HepG2 (cell line): Measurements from ENCODE around the gene SUN1. TPM values are rescaled to one million over a fixed set of nuclear protein-coding genes. Genes with fewer than 3 reads are reported as not detected.

Experiments used
- ATAC-seq: fragments of 200-7000 bp; cut with Tn5 transposase; 3 replicates; pipeline ENCODE4 v1.9.1; 2020; ENCODE audit warnings: mild to moderate bottlenecking, moderate library complexity
- BruUV-seq: library from RNA; stranded (reverse); fragments of 400-500 nt; replicated peaks from 2 replicates; lab custom pipeline; 2021; lab: Mats Ljungman, UMichigan
- CTCF ChIA-PET: fragments of 300-600 bp; formaldehyde crosslinking; extraction: SDS; loops from one replicate; lab custom pipeline; 2021; ENCODE audit warnings: low total read pairs, inconsistent platforms, low intra/inter-chr PET ratio; lab: Yijun Ruan, JAX
- POLR2A ChIA-PET: fragments of 350-600 bp; sonication (Branson Sonifier 250); formaldehyde crosslinking; loops from one replicate; lab custom pipeline; 2020; ENCODE audit warnings: antibody characterized with exemption, inconsistent platforms; lab: Yijun Ruan, JAX
- DNase-seq: peaks from one replicate; pipeline ENCODE4 v3.0.0-alpha.2; 2015; ENCODE audit warnings: low spot score
- FAIRE-seq: peaks from 3 replicates; lab custom pipeline; 2011; peaks lifted over from hg19 to GRCh38; lab: Jason Lieb, UNC
- H2AFZ ChIP-seq: one replicate; pipeline ENCODE4 v1.6.1; 2011; ENCODE audit warnings: low read length, inconsistent platforms
- H3K27ac ChIP-seq: fragments of 300-600 bp; 3 replicates; pipeline ENCODE4 v1.8.0; 2011; ENCODE audit warnings: mixed run types, mild to moderate bottlenecking, mixed read lengths, low read length, inconsistent platforms; ENCODE audit not compliant: insufficient read depth; ENCODE audit errors: extremely low read length
- H3K27me3 ChIP-seq, 2 experiments: fragments of 200-600 bp in 1 of 2; 2 replicates in 1 of 2; 3 replicates in 1 of 2; pipeline versions ENCODE4 v1.6.0 to v1.8.0; 2011; ENCODE audit warnings: low read length in 2 of 2, mild to moderate bottlenecking in 2 of 2, moderate library complexity in 2 of 2, inconsistent platforms in 1 of 2; ENCODE audit not compliant: insufficient read depth in 2 of 2, control insufficient read depth in 1 of 2
- H3K36me3 ChIP-seq, 2 experiments: fragments of 200-600 bp in 1 of 2; replicated peaks in 1 of 2; 2 replicates in 1 of 2; 3 replicates in 1 of 2; pipeline versions ENCODE4 v1.5.1 to v1.8.0; 2011; ENCODE audit warnings: low read length in 2 of 2, inconsistent platforms in 1 of 2; ENCODE audit not compliant: insufficient read depth in 2 of 2, control insufficient read depth in 1 of 2
- H3K4me1 ChIP-seq: 2 replicates; pipeline ENCODE4 v1.5.1; 2012; ENCODE audit warnings: low read length, inconsistent platforms; ENCODE audit not compliant: insufficient read depth
- H3K4me2 ChIP-seq: 2 replicates; pipeline ENCODE4 v1.6.0; 2011; ENCODE audit warnings: low read depth, low read length, inconsistent platforms
- H3K4me3 ChIP-seq, 3 experiments: fragments of 200-600 bp in 1 of 3; sonication (generic), shearing (Covaris generic) in 1 of 3; replicated peaks in 1 of 3; 2 replicates each; pipeline ENCODE4 v1.5.1; 2011 to 2016; ENCODE audit warnings: low read length in 3 of 3, inconsistent platforms in 2 of 3, low read depth in 2 of 3, mild to moderate bottlenecking in 2 of 3, control low read depth in 1 of 3, mixed read lengths in 1 of 3; ENCODE audit not compliant: insufficient read depth in 1 of 3
- H3K79me2 ChIP-seq: one replicate; pipeline ENCODE4 v1.6.1; 2011; ENCODE audit warnings: low read length, inconsistent platforms; ENCODE audit not compliant: insufficient read depth
- H3K9ac ChIP-seq: 2 replicates; pipeline ENCODE4 v1.6.0; 2011; ENCODE audit warnings: mild to moderate bottlenecking, low read depth, low read length, inconsistent platforms; ENCODE audit not compliant: insufficient read depth
- H3K9me3 ChIP-seq: 2 replicates; pipeline ENCODE4 v1.5.1; 2012; ENCODE audit warnings: mild to moderate bottlenecking, low read length
- H4K20me1 ChIP-seq: 2 replicates; pipeline ENCODE4 v1.6.0; 2011; ENCODE audit warnings: inconsistent platforms, mild to moderate bottlenecking, low read length, moderate library complexity; ENCODE audit not compliant: insufficient read depth
- ARID2 ChIP-seq: sonication (generic); formaldehyde crosslinking; IDR thresholded peaks from 2 replicates; pipeline ENCODE4 v1.8.1; 2022; ENCODE audit warnings: mild to moderate bottlenecking, missing genetic modification reagents, borderline replicate concordance
- ATRX ChIP-seq: sonication (generic); formaldehyde crosslinking; IDR thresholded peaks from 2 replicates; pipeline ENCODE4 v1.4.0; 2020; ENCODE audit warnings: missing genetic modification reagents, borderline replicate concordance
- BHLHE40 ChIP-seq: IDR thresholded peaks from 2 replicates; pipeline ENCODE4 v1.6.1; 2011; ENCODE audit warnings: low read length, improper control_type of control experiment
- EED ChIP-seq: sonication (generic); formaldehyde crosslinking; IDR thresholded peaks from 2 replicates; pipeline ENCODE4 v1.5.0; 2020; ENCODE audit warnings: mild to moderate bottlenecking, missing genetic modification reagents
- IKZF1 ChIP-seq: fragments of 450-650 bp; IDR thresholded peaks from 2 replicates; pipeline ENCODE4 v1.7.1; 2016
- KMT2A ChIP-seq: sonication (generic); formaldehyde crosslinking; IDR thresholded peaks from 2 replicates; pipeline ENCODE4 v1.4.0; 2020; ENCODE audit warnings: missing genetic modification reagents
- NCOA5 ChIP-seq: sonication (generic); formaldehyde crosslinking; IDR thresholded peaks from 2 replicates; pipeline ENCODE4 v1.4.0; 2020; ENCODE audit warnings: missing genetic modification reagents
- NFIB ChIP-seq: sonication (generic); formaldehyde crosslinking; IDR thresholded peaks from 2 replicates; pipeline ENCODE4 v1.9.0; 2021; ENCODE audit warnings: missing genetic modification reagents, mild to moderate bottlenecking, borderline replicate concordance
- PPARG ChIP-seq: conservative IDR thresholded peaks from 2 replicates; pipeline ENCODE4 v1.6.1; 2016; ENCODE audit warnings: missing biosample characterization, missing genetic modification reagents
- RARA ChIP-seq: IDR thresholded peaks from 2 replicates; pipeline ENCODE4 v1.6.1; 2016; ENCODE audit warnings: missing genetic modification reagents, missing compliant biosample characterization
- TSC22D2 ChIP-seq: sonication (generic); formaldehyde crosslinking; IDR thresholded peaks from 2 replicates; pipeline ENCODE4 v1.5.1; 2020; ENCODE audit warnings: missing genetic modification reagents, mild to moderate bottlenecking, borderline replicate concordance
- U2AF1 ChIP-seq: fragments of 200-400 bp; formaldehyde crosslinking; optimal IDR thresholded peaks from 2 replicates; pipeline ENCODE3; 2017; ENCODE audit warnings: mild to moderate bottlenecking, low read depth, low read length
- WIZ ChIP-seq: sonication (generic); formaldehyde crosslinking; IDR thresholded peaks from 2 replicates; pipeline ENCODE4 v1.5.1; 2020; ENCODE audit warnings: mild to moderate bottlenecking, missing genetic modification reagents
- ZFP90 ChIP-seq: sonication (generic); formaldehyde crosslinking; IDR thresholded peaks from 2 replicates; pipeline ENCODE4 v1.8.0; 2022; ENCODE audit warnings: missing genetic modification reagents, mild to moderate bottlenecking, inconsistent platforms, borderline replicate concordance
- ZNF274 ChIP-seq: sonication (generic); formaldehyde crosslinking; IDR thresholded peaks from 2 replicates; pipeline ENCODE4 v1.5.1; 2020; ENCODE audit warnings: mild to moderate bottlenecking, missing genetic modification reagents
- ZNF839 ChIP-seq: sonication (generic); formaldehyde crosslinking; IDR thresholded peaks from 2 replicates; pipeline ENCODE4 v1.4.0; 2020; ENCODE audit warnings: missing genetic modification reagents, mild to moderate bottlenecking, borderline replicate concordance
- ZSCAN30 ChIP-seq: sonication (generic); formaldehyde crosslinking; IDR thresholded peaks from 2 replicates; pipeline ENCODE4 v1.5.0; 2020; ENCODE audit warnings: mild to moderate bottlenecking, missing genetic modification reagents
- WGBS: methylation state at CpG from one replicate; pipeline ENCODE4 v1.1.6; 2017; ENCODE audit warnings: low lambda C conversion rate; 5-methylcytosine and 5-hydroxymethylcytosine counted together
- in situ Hi-C: cut with HindIII; loops from 2 replicates; pipeline ENCODE4 v1.10.0; 2017; ENCODE audit warnings: low pct_unique_long_range_greater_than_20kb; ENCODE audit not compliant: extremely low pct_ligation_motif_present
- intact Hi-C: fragments of 100-400 bp; cut with micrococcal nuclease; formaldehyde crosslinking; loops from one replicate; pipeline ENCODE4 v1.10.0; 2022; ENCODE audit not compliant: unreplicated experiment
- polyA plus RNA-seq, 8 experiments: library from polyadenylated mRNA; depleted of rRNA in 3 of 8; stranded (reverse) in 7 of 8; unstranded in 1 of 8; fragments of >200 nt; fragmentation: Illumina TruSeq in 4 of 8; extraction: Trizol in 4 of 8; gene quantifications; 2 replicates each; pipeline versions ENCODE4 v1.2.1 to v1.2.3, GENCODE V29; 2011 to 2016; ENCODE audit warnings: low read depth in 4 of 8, missing spikeins in 1 of 8, mixed read lengths in 1 of 8; ENCODE audit not compliant: insufficient read depth in 1 of 8
- total RNA-seq, 5 experiments: library from RNA; depleted of rRNA; stranded (reverse); fragments of >200 nt; fragmentation: Illumina TruSeq; extraction: Trizol; gene quantifications; 2 replicates each; pipeline ENCODE4 v1.2.3, GENCODE V29; 2016; ENCODE audit warnings: low read depth in 1 of 5
- TF ChIP-seq, protein P1 (sequence below): sonication (generic); formaldehyde crosslinking; IDR thresholded peaks from 2 replicates; pipeline ENCODE4 v1.4.0; 2020; ENCODE audit warnings: missing genetic modification reagents
- TF ChIP-seq, protein P2 (sequence below): sonication (generic); formaldehyde crosslinking; IDR thresholded peaks from 2 replicates; pipeline ENCODE4 v1.4.0; 2020; ENCODE audit warnings: missing genetic modification reagents

Gene SUN1
- total and polyA plus RNA-seq, 2 of the 13 experiments (the other 11 are each of a cell fraction or from before 2014, with no cell fraction given): 47.0 to 126 TPM

DNA sequence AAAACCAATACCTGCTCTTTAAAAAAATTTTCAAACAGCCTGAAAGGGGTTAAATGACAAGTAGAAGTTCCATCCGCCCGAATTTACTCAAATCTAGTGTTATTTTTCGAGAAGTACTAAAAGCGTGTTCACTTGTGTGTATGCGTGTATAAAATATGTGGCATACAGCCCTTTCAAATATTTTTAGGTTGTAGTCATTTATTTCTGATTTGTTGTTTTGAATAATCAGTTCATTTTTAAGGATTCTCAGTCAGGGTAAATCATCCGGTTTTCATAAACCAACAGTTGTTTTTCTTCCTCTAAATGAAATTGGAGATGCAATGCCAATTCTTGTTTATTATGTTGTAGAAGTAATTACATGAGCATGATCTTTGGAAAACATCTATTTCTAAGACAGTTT lies 6.9 kb upstream of the SUN1 start (continued):
- TF ChIP-seq, protein P1, sequence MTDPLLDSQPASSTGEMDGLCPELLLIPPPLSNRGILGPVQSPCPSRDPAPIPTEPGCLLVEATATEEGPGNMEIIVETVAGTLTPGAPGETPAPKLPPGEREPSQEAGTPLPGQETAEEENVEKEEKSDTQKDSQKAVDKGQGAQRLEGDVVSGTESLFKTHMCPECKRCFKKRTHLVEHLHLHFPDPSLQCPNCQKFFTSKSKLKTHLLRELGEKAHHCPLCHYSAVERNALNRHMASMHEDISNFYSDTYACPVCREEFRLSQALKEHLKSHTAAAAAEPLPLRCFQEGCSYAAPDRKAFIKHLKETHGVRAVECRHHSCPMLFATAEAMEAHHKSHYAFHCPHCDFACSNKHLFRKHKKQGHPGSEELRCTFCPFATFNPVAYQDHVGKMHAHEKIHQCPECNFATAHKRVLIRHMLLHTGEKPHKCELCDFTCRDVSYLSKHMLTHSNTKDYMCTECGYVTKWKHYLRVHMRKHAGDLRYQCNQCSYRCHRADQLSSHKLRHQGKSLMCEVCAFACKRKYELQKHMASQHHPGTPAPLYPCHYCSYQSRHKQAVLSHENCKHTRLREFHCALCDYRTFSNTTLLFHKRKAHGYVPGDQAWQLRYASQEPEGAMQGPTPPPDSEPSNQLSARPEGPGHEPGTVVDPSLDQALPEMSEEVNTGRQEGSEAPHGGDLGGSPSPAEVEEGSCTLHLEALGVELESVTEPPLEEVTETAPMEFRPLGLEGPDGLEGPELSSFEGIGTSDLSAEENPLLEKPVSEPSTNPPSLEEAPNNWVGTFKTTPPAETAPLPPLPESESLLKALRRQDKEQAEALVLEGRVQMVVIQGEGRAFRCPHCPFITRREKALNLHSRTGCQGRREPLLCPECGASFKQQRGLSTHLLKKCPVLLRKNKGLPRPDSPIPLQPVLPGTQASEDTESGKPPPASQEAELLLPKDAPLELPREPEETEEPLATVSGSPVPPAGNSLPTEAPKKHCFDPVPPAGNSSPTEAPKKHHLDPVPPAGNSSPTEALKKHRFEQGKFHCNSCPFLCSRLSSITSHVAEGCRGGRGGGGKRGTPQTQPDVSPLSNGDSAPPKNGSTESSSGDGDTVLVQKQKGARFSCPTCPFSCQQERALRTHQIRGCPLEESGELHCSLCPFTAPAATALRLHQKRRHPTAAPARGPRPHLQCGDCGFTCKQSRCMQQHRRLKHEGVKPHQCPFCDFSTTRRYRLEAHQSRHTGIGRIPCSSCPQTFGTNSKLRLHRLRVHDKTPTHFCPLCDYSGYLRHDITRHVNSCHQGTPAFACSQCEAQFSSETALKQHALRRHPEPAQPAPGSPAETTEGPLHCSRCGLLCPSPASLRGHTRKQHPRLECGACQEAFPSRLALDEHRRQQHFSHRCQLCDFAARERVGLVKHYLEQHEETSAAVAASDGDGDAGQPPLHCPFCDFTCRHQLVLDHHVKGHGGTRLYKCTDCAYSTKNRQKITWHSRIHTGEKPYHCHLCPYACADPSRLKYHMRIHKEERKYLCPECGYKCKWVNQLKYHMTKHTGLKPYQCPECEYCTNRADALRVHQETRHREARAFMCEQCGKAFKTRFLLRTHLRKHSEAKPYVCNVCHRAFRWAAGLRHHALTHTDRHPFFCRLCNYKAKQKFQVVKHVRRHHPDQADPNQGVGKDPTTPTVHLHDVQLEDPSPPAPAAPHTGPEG (CRISPR knock-in tag): no peak
- TF ChIP-seq NCOA5 (CRISPR knock-in tag) (no peak), U2AF1 (no peak)

DNA sequence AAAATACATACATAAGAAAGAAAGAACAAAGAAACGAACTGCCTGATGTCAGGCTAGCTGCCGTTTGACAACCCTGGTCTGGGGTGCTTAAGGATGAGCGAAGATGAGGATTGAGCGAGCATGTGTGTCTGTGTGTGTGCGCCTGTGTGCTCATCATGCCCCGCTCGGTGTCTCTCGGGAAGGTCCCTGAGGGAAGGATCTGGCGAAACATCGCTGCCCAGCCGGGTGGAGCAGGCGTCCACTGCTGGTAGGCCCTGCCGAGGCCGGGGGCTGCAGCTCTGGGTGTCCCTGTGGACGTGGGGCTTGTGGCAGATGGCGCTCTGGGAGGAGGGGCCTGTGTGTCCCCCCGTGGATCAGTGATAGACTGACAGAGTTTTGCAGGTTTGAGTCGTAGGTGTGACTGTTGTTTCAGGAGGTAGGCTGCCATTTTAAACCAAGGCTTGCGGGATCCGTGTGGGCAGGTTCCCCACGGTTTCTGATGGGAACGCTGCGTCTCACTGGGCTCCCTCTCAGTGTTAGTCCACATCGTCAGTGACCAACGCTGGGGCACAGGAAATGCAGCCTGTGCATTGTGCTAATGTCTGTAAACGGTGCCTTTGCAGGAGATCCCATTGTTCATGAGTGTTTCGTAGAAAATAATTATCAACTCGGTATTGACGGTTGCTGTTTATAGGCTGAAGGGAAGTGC lies 5.9 kb upstream of the SUN1 start:
- H3K79me2 ChIP-seq: peaks cover 85% of the 10 kb centered on the region
- H3K27me3 ChIP-seq: no peaks in the 10 kb centered on the region
- no peaks in the 10 kb centered on the region for H3K9me3 ChIP-seq
- H3K36me3 ChIP-seq: peaks cover 2 to 10% of the 10 kb centered on the region in 2 experiments; a peak in 4 of 5 replicates
- intact Hi-C loops: no loop called here
- peaks cover 22% of the 10 kb centered on the region for H3K4me1 ChIP-seq
- in situ Hi-C loops: no loop called here
- H3K9ac ChIP-seq: no peak overlapping the region
- ChIA-PET CTCF (no interaction called here), POLR2A (no interaction called here)
- ATAC-seq (no peak), DNase-seq (no peak), FAIRE-seq (no peak)
- H3K4me3 ChIP-seq: no peak overlapping the region
- no TSS peak for BruUV-seq
- no peak overlapping the region for H3K27ac ChIP-seq
- 91% methylated on average over 29 of the region's 29 CpGs for WGBS
- peaks cover 29% of the 10 kb centered on the region for H4K20me1 ChIP-seq
- no peak overlapping the region for H3K4me2 ChIP-seq
- H2AFZ ChIP-seq: no peak overlapping the region
- TF ChIP-seq ARID2 (no peak), TSC22D2 (CRISPR knock-in tag) (no peak), RARA (CRISPR knock-in tag) (no peak), ZNF274 (CRISPR knock-in tag) (no peak), ZSCAN30 (CRISPR knock-in tag) (no peak), NFIB (no peak), KMT2A (no peak), ATRX (CRISPR knock-in tag) (no peak), ZFP90 (CRISPR knock-in tag) (no peak), BHLHE40 (no peak), ZNF839 (no peak), WIZ (CRISPR knock-in tag) (no peak), PPARG (CRISPR knock-in tag) (no peak), EED (CRISPR knock-in tag) (no peak), IKZF1 (no peak)
- TF ChIP-seq, protein P2, sequence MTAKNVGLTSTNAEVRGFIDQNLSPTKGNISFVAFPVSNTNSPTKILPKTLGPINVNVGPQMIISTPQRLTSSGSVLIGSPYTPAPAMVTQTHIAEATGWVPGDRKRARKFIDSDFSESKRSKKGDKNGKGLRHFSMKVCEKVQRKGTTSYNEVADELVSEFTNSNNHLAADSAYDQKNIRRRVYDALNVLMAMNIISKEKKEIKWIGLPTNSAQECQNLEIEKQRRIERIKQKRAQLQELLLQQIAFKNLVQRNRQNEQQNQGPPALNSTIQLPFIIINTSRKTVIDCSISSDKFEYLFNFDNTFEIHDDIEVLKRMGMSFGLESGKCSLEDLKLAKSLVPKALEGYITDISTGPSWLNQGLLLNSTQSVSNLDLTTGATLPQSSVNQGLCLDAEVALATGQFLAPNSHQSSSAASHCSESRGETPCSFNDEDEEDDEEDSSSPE (CRISPR knock-in tag): no peak
